ENCODE measurements around the gene ZNF829. TPM values are rescaled to one million over a fixed set of nuclear protein-coding genes. Genes with fewer than 3 reads are reported as not detected.

Gene ZNF829
- polyA plus RNA-seq: under 1 TPM; 0.56 to 0.57 TPM

DNA sequence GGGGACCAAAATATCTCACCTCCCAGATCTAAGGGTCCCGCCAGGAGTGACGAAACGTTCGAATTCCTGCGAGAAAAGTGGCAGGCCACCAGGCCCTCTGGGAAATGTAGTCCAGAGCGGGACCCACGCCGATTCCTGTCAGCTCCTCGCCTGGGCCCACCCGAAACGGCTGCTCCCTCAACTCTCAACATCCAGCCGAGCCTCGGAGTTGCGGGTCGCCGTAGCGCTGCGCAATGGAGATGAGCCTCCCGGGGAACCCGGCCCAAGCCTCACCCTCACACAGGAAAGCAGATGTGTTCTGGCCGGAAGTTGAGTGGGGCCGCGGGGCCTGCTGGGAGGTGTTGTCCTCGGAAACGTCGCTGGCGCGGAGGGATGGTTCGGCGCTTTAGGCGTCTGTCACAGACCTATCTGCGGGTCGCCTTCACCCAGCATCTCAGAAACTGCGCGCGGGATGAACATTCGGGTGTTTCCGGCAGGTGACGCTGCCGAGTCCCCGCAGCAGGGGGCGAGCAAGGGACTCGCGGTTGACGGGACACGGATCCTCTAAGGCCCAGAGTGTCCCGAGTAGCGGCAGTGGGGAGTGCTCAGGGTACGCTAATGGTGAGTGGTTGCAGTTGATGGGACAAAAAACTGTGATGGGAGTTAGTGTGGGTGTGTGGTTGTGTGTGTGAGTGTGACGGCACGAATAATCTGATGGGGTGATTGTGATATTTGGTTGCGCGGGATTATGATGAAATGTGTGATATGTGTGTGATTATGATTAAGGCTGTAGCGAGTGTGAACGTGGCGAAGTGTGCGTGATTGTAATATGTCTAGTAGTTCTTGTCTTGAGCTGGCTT, at the start of gene ZNF829, which contains the start of gene ZNF568:
Gene ZNF829 (minus strand): TSS at position 300 of the 839 bp plus-strand sequence. CDS start 1,124 bp downstream, outside the sequence.
Gene ZNF568 (plus strand): TSS at position 341 of the 839 bp plus-strand sequence. CDS start 6,439 bp downstream, outside the sequence.
- peaks cover 3 to 5% of the 10 kb centered on the region in 2 donors for H3K4me1 ChIP-seq (ENCODE audit: control insufficient read depth in 2 of 2, insufficient read depth in 2 of 2, low read length in 1 of 2)
- no peaks in the 10 kb centered on the region for H3K27me3 ChIP-seq (ENCODE audit: control insufficient read depth in 1 of 2, insufficient read depth in 2 of 2, low read length in 2 of 2)
- peak within 1 kb of the TSS; percentile 75 to 95 for H3K4me3 ChIP-seq (ENCODE audit: low read depth in 1 of 2, low read length in 2 of 2)
- WGBS, 2 donors: 0 to 1% methylated on average over 57 of the region's 57 CpGs
- peaks cover 0 to 3% of the 10 kb centered on the region in 2 donors for H3K9me3 ChIP-seq (ENCODE audit: control insufficient read depth in 2 of 2, insufficient read depth in 1 of 2, low read depth in 1 of 2, low read length in 1 of 2)
- H3K27ac ChIP-seq (ENCODE audit: low read depth in 2 of 2, low read length in 1 of 2): peak within 1 kb of the TSS; percentile 93 to 98
- H3K36me3 ChIP-seq (ENCODE audit: control insufficient read depth in 2 of 2, insufficient read depth in 2 of 2, low read length in 1 of 2): peaks cover 4 to 6% of the 10 kb centered on the region in 2 donors

DNA sequence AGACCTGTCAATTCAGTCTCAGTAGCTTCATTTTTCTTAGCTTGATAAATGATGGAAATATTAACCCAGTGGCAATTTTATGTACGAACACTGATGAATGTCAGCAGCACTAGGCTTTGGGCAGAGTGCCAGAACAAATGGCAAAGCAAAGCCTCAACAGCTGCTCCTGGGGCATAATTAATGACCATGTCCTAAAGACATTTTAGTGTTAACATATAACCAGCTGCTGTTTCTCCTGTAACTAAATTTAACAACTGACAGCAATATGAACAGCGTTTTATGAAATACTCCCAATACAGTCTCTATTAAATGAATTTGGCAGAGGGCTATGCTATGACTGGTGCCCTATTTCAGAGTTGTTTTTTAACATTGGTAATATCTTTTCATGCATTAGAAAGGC, 47.2 kb upstream of the ZNF829 start:
- peaks cover 2 to 8% of the 10 kb centered on the region in 2 donors for H3K9me3 ChIP-seq (ENCODE audit: control insufficient read depth in 2 of 2, insufficient read depth in 1 of 2, low read depth in 1 of 2, low read length in 1 of 2)
- no peaks in the 10 kb centered on the region for H3K27me3 ChIP-seq (ENCODE audit: control insufficient read depth in 1 of 2, insufficient read depth in 2 of 2, low read length in 2 of 2)
- no peak overlapping the region for H3K27ac ChIP-seq (ENCODE audit: low read depth in 2 of 2, low read length in 1 of 2)
- no peaks in the 10 kb centered on the region for H3K36me3 ChIP-seq (ENCODE audit: control insufficient read depth in 2 of 2, insufficient read depth in 2 of 2, low read length in 1 of 2)
- no peak overlapping the region for H3K4me3 ChIP-seq (ENCODE audit: low read depth in 1 of 2, low read length in 2 of 2)
- 45 to 51% methylated on average over 2 of the region's 2 CpGs for WGBS, 2 donors
- H3K4me1 ChIP-seq (ENCODE audit: control insufficient read depth in 2 of 2, insufficient read depth in 2 of 2, low read length in 1 of 2): no peaks in the 10 kb centered on the region

DNA sequence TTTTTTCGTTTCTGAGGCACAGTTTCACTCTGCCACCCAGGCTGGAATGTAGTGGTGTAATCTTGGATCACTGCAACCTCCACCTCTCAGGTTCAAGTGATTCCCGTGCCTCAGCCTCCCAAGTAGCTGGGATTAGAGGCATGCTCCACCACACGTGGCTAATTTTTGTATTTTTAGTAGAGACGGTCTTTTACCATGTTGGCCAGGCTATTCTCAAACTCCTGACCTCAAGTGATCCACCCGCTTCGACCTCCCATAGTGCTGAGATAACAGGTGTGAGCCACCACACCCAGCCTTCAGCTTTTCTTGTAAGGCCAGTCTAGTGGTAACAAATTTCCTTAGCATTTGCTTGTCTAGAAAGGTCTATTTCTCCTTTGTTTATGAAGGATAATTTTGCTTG, 46.3 kb upstream of the ZNF829 start:
- Histone ChIP-seq H3K4me3 (ENCODE audit: low read depth in 1 of 2, low read length in 2 of 2) (no peak overlapping the region), H3K36me3 (ENCODE audit: control insufficient read depth in 2 of 2, insufficient read depth in 2 of 2, low read length in 1 of 2) (no peaks in the 10 kb centered on the region), H3K9me3 (ENCODE audit: control insufficient read depth in 2 of 2, insufficient read depth in 1 of 2, low read depth in 1 of 2, low read length in 1 of 2) (peaks cover 2 to 8% of the 10 kb centered on the region in 2 donors), H3K4me1 (ENCODE audit: control insufficient read depth in 2 of 2, insufficient read depth in 2 of 2, low read length in 1 of 2) (no peaks in the 10 kb centered on the region), H3K27me3 (ENCODE audit: control insufficient read depth in 1 of 2, insufficient read depth in 2 of 2, low read length in 2 of 2) (no peaks in the 10 kb centered on the region), H3K27ac (ENCODE audit: low read depth in 2 of 2, low read length in 1 of 2) (no peak overlapping the region)
- WGBS, 2 donors: 83 to 89% methylated on average over 6 of the region's 6 CpGs

DNA sequence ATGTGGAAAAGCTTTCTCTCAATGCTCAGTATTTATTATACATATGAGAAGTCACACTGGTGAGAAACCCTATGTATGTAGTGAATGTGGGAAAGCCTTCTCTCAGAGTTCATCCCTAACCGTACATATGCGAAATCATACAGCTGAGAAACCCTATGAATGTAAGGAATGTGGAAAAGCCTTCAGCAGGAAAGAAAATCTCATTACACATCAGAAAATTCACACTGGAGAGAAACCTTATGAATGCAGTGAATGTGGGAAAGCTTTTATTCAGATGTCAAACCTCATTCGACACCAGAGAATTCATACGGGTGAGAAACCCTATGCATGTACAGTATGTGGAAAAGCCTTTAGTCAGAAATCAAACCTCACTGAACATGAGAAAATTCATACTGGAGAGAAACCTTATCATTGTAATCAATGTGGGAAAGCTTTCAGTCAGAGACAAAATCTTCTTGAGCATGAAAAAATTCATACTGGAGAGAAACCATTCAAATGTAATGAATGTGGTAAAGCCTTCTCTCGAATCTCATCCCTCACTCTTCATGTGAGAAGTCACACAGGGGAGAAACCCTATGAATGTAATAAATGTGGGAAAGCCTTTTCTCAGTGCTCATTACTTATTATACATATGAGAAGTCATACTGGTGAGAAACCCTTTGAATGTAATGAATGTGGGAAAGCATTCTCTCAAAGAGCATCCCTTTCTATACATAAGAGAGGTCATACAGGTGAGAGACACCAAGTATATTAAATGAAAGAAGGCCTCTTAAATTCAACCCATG, 34.4 kb upstream of the ZNF829 start:
- no peaks in the 10 kb centered on the region for H3K4me1 ChIP-seq (ENCODE audit: control insufficient read depth in 2 of 2, insufficient read depth in 2 of 2, low read length in 1 of 2)
- WGBS, 2 donors: 97 to 98% methylated on average over 5 of the region's 5 CpGs
- H3K9me3 ChIP-seq (ENCODE audit: control insufficient read depth in 2 of 2, insufficient read depth in 1 of 2, low read depth in 1 of 2, low read length in 1 of 2): peaks cover 0 to 5% of the 10 kb centered on the region in 2 donors
- H3K36me3 ChIP-seq (ENCODE audit: control insufficient read depth in 2 of 2, insufficient read depth in 2 of 2, low read length in 1 of 2): peaks cover 0 to 6% of the 10 kb centered on the region in 2 donors
- no peaks in the 10 kb centered on the region for H3K27me3 ChIP-seq (ENCODE audit: control insufficient read depth in 1 of 2, insufficient read depth in 2 of 2, low read length in 2 of 2)
- no peak overlapping the region for H3K27ac ChIP-seq (ENCODE audit: low read depth in 2 of 2, low read length in 1 of 2)
- H3K4me3 ChIP-seq (ENCODE audit: low read depth in 1 of 2, low read length in 2 of 2): no peak overlapping the region

DNA sequence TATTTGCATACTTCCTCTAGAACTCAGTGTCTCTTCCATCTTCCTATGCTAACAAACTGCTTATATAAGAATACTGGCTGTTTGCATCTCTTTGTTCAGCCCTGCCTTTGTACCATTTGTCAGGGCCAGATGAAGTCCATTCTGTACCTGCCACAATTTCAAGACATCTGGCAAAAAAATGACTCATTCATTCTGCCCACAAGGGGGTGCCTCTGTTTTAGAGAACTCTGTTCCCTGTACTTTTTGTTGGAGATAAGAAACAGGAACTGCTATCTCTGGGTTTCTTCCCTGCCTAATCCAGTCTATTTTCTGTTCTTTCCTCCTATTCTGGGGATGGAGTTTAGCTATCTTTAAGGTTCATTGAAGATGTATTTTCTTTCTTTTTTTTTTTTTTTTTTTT, 23.1 kb upstream of the ZNF829 start:
- H3K9me3 ChIP-seq (ENCODE audit: control insufficient read depth in 2 of 2, insufficient read depth in 1 of 2, low read depth in 1 of 2, low read length in 1 of 2): peaks cover 2 to 3% of the 10 kb centered on the region in 2 donors
- no peaks in the 10 kb centered on the region for H3K4me1 ChIP-seq (ENCODE audit: control insufficient read depth in 2 of 2, insufficient read depth in 2 of 2, low read length in 1 of 2)
- peaks cover 8 to 10% of the 10 kb centered on the region in 2 donors for H3K36me3 ChIP-seq (ENCODE audit: control insufficient read depth in 2 of 2, insufficient read depth in 2 of 2, low read length in 1 of 2)
- H3K27me3 ChIP-seq (ENCODE audit: control insufficient read depth in 1 of 2, insufficient read depth in 2 of 2, low read length in 2 of 2): no peaks in the 10 kb centered on the region
- H3K4me3 ChIP-seq (ENCODE audit: low read depth in 1 of 2, low read length in 2 of 2): no peak overlapping the region
- H3K27ac ChIP-seq (ENCODE audit: low read depth in 2 of 2, low read length in 1 of 2): no peak overlapping the region

- peaks cover 5 to 10% of the 10 kb centered on the region in 2 donors for H3K9me3 ChIP-seq (ENCODE audit: control insufficient read depth in 2 of 2, insufficient read depth in 1 of 2, low read depth in 1 of 2, low read length in 1 of 2)
- H3K27ac ChIP-seq (ENCODE audit: low read depth in 2 of 2, low read length in 1 of 2): no peak overlapping the region
- H3K4me3 ChIP-seq (ENCODE audit: low read depth in 1 of 2, low read length in 2 of 2): no peak overlapping the region
- WGBS, 2 donors: 97 to 98% methylated on average over 2 of the region's 2 CpGs
- peaks cover 5 to 9% of the 10 kb centered on the region in 2 donors for H3K36me3 ChIP-seq (ENCODE audit: control insufficient read depth in 2 of 2, insufficient read depth in 2 of 2, low read length in 1 of 2)
- no peaks in the 10 kb centered on the region for H3K27me3 ChIP-seq (ENCODE audit: control insufficient read depth in 1 of 2, insufficient read depth in 2 of 2, low read length in 2 of 2)
- no peaks in the 10 kb centered on the region for H3K4me1 ChIP-seq (ENCODE audit: control insufficient read depth in 2 of 2, insufficient read depth in 2 of 2, low read length in 1 of 2)
Measured at GRCh38 chr19:36931684-36932083, 15.6 kb upstream of the ZNF829 start.

GRCh38 chr19:36918090-36918489, 2.0 kb upstream of the ZNF829 start:
- WGBS, 2 donors: 97% methylated on average over 9 of the region's 9 CpGs
- peaks cover 8 to 11% of the 10 kb centered on the region in 2 donors for H3K36me3 ChIP-seq (ENCODE audit: control insufficient read depth in 2 of 2, insufficient read depth in 2 of 2, low read length in 1 of 2)
- H3K4me3 ChIP-seq (ENCODE audit: low read depth in 1 of 2, low read length in 2 of 2): no peak overlapping the region
- H3K4me1 ChIP-seq (ENCODE audit: control insufficient read depth in 2 of 2, insufficient read depth in 2 of 2, low read length in 1 of 2): peaks cover 3 to 5% of the 10 kb centered on the region in 2 donors
- peaks cover 0 to 10% of the 10 kb centered on the region in 2 donors for H3K9me3 ChIP-seq (ENCODE audit: control insufficient read depth in 2 of 2, insufficient read depth in 1 of 2, low read depth in 1 of 2, low read length in 1 of 2)
- H3K27ac ChIP-seq (ENCODE audit: low read depth in 2 of 2, low read length in 1 of 2): no peak overlapping the region
- no peaks in the 10 kb centered on the region for H3K27me3 ChIP-seq (ENCODE audit: control insufficient read depth in 1 of 2, insufficient read depth in 2 of 2, low read length in 2 of 2)

GRCh38 chr19:36916991-36917390, 900 bp upstream of the ZNF829 start:
- Histone ChIP-seq H3K9me3 (ENCODE audit: control insufficient read depth in 2 of 2, insufficient read depth in 1 of 2, low read depth in 1 of 2, low read length in 1 of 2) (peaks cover 0 to 3% of the 10 kb centered on the region in 2 donors), H3K4me3 (ENCODE audit: low read depth in 1 of 2, low read length in 2 of 2) (peak overlapping the region in 1 of 2 donors; percentile 75), H3K36me3 (ENCODE audit: control insufficient read depth in 2 of 2, insufficient read depth in 2 of 2, low read length in 1 of 2) (peaks cover 5 to 8% of the 10 kb centered on the region in 2 donors), H3K27ac (ENCODE audit: low read depth in 2 of 2, low read length in 1 of 2) (no peak overlapping the region), H3K27me3 (ENCODE audit: control insufficient read depth in 1 of 2, insufficient read depth in 2 of 2, low read length in 2 of 2) (no peaks in the 10 kb centered on the region), H3K4me1 (ENCODE audit: control insufficient read depth in 2 of 2, insufficient read depth in 2 of 2, low read length in 1 of 2) (peaks cover 3 to 5% of the 10 kb centered on the region in 2 donors)
- 41 to 53% methylated on average over 7 of the region's 7 CpGs for WGBS, 2 donors

DNA sequence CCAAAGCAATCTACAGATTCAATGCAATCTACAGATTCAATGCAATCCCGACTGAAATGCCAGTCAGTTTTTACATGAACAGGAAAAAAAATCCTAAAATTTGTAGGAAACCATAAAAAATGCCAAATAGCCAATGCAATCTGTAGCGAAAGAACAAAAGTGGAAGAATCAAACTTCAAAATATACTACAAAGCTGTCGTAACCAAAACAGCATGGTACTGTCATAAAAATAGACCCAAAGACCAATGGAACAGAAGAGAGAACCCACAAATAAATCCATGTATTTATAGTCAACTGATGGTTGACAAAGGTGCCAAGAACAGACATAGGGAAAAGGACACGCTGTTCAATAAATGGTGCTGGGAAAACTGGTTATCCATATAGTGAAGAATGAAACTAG, 17.7 kb downstream of the ZNF829 start:
- Histone ChIP-seq H3K4me1 (ENCODE audit: control insufficient read depth in 2 of 2, insufficient read depth in 2 of 2, low read length in 1 of 2) (no peaks in the 10 kb centered on the region), H3K27me3 (ENCODE audit: control insufficient read depth in 1 of 2, insufficient read depth in 2 of 2, low read length in 2 of 2) (no peaks in the 10 kb centered on the region), H3K4me3 (ENCODE audit: low read depth in 1 of 2, low read length in 2 of 2) (no peak overlapping the region), H3K9me3 (ENCODE audit: control insufficient read depth in 2 of 2, insufficient read depth in 1 of 2, low read depth in 1 of 2, low read length in 1 of 2) (peaks cover 5 to 17% of the 10 kb centered on the region in 2 donors), H3K36me3 (ENCODE audit: control insufficient read depth in 2 of 2, insufficient read depth in 2 of 2, low read length in 1 of 2) (peaks cover 6 to 11% of the 10 kb centered on the region in 2 donors), H3K27ac (ENCODE audit: low read depth in 2 of 2, low read length in 1 of 2) (no peak overlapping the region)
- 95 to 98% methylated on average over 4 of the region's 4 CpGs for WGBS, 2 donors

Measured in esophagus (tissue), 2 donors.